Astrocyte of the spinal cord (primary cell): ENCODE results near the gene PLXNA1.

ENCODE experiments used
- DNase-seq: peaks from one replicate; pipeline ENCODE4 v3.0.0; 2011; ENCODE audit warnings: low read depth, low spot score
- H3K4me3 ChIP-seq: 2 replicates; pipeline ENCODE4 v1.5.1; 2011; ENCODE audit warnings: low read depth, mild to moderate bottlenecking, low read length, moderate library complexity
- CTCF ChIP-seq: IDR thresholded peaks from 2 replicates; pipeline ENCODE4 v1.5.1; 2012; ENCODE audit warnings: low read depth, mild to moderate bottlenecking, low read length, inconsistent platforms
- in situ Hi-C: cut with HindIII; loops from 2 replicates; pipeline ENCODE4 v1.10.0; 2017; ENCODE audit warnings: low sequenced_read_pairs

PLXNA1 gene

GRCh38 chr3:126971891-126972351, 11.0 kb upstream of the PLXNA1 start:
- peak; percentile 29 for DNase-seq
- in situ Hi-C loops = no loop called here
- H3K4me3 ChIP-seq = no peak overlapping the region
- TF ChIP-seq CTCF = no peak

GRCh38 chr3:126972866-126973265, 10.0 kb upstream of the PLXNA1 start:
- in situ Hi-C loops = no loop called here
- TF ChIP-seq CTCF = no peak
- no peak overlapping the region for H3K4me3 ChIP-seq
- no peak for DNase-seq

GRCh38 chr3:126973814-126974213, 9.1 kb upstream of the PLXNA1 start:
- no peak for DNase-seq
- no peak overlapping the region for H3K4me3 ChIP-seq
- TF ChIP-seq CTCF = no peak
- in situ Hi-C loops = no loop called here

GRCh38 chr3:126974756-126975155, 8.2 kb upstream of the PLXNA1 start:
- in situ Hi-C loops = no loop called here
- no peak overlapping the region for H3K4me3 ChIP-seq
- TF ChIP-seq CTCF = no peak
- no peak for DNase-seq

GRCh38 chr3:126976906-126977305, 6.0 kb upstream of the PLXNA1 start:
- in situ Hi-C loops = no loop called here
- H3K4me3 ChIP-seq = no peak overlapping the region
- no peak for TF ChIP-seq CTCF
- DNase-seq = no peak

GRCh38 chr3:126977821-126978220, 5.1 kb upstream of the PLXNA1 start:
- in situ Hi-C loops = no loop called here
- H3K4me3 ChIP-seq = no peak overlapping the region
- TF ChIP-seq CTCF = no peak
- DNase-seq = no peak

GRCh38 chr3:126978291-126978690, 4.6 kb upstream of the PLXNA1 start:
- no peak for DNase-seq
- in situ Hi-C loops = no loop called here
- H3K4me3 ChIP-seq = no peak overlapping the region
- no peak for TF ChIP-seq CTCF
